ENCODE data around the gene GALNT17.

DNA sequence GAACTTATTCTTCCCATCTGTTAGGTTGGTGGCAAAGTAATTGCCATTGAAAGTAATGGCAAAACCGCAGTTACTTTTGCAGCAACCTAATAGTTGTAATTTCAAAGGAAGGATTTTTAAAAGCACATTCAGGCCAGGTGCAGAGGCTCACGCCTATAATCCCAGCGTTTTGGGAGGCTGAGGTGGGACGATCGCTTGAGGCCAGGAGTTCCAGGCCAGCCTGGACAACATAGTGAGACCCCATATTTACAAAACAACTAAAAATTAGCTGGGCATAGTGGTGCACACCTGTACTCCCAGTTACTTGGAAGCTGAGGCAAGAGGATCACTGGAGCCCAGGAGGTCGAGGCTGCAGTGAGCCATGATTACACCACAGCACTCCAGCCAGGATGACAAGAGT lies 374.9 kb downstream of the GALNT17 start:
- TF ChIP-seq POLR2A (IDR thresholded peaks at IDR 0.05) (no peak), CTCF (IDR thresholded peaks at IDR 0.05) (no peak)
